Ureter (tissue), 1 donor: ENCODE results near the gene COX6A1. TPM values are rescaled to one million over a fixed set of nuclear protein-coding genes. Genes with fewer than 3 reads are reported as not detected.
"Not testable (repeated sequence)": the region's sequence is repeated elsewhere in the genome, so short reads cannot be mapped to it uniquely, and the experiment has no call there.

ENCODE experiments used
- DNase-seq: peaks from one replicate; pipeline ENCODE4 v3.0.0-alpha.2; 2020; ENCODE audit warnings: low spot score
- total RNA-seq: library from RNA; stranded (reverse); gene quantifications from one replicate; pipeline ENCODE4 v1.2.4, GENCODE V29; 2023
- donor health status: DM: yes; HTN: yes; CAD: no.

The COX6A1 gene
- total RNA-seq, 1 donor from 2014 or later = 321 TPM

- DNase-seq = no peak
Measured at GRCh38 chr12:120428597-120429229, 9.2 kb upstream of the COX6A1 start.

- DNase-seq = no peak
Measured at GRCh38 chr12:120429368-120429767, 8.5 kb upstream of the COX6A1 start.

- DNase-seq = no peak
Measured at GRCh38 chr12:120432772-120433525, 5.0 kb upstream of the COX6A1 start.

- no peak for DNase-seq
Measured at GRCh38 chr12:120438495-120439198, 734 bp downstream of the COX6A1 start.

GRCh38 chr12:120439646-120440247 lies 1.8 kb downstream of the COX6A1 start:
- peak; percentile 57 for DNase-seq

GRCh38 chr12:120444676-120445075 lies 6.8 kb downstream of the COX6A1 start:
- DNase-seq = no peak

GRCh38 chr12:120445911-120446843 lies 8.3 kb downstream of the COX6A1 start, which contains the start of the genes GATC and TRIAP1:
Gene GATC (plus strand): TSS chr12:120446444. CDS start chr12:120446481, 37 bp downstream.
Gene TRIAP1 (minus strand): TSS chr12:120446384. CDS start chr12:120446372, 12 bp downstream.
- peak; percentile 88 for DNase-seq

GRCh38 chr12:120446844-120447178 lies 8.9 kb downstream of the COX6A1 start:
- not testable (repeated sequence) for DNase-seq

GRCh38 chr12:120447992-120448391 lies 10.1 kb downstream of the COX6A1 start:
- no peak for DNase-seq

- DNase-seq = not testable (repeated sequence)
Measured at GRCh38 chr12:120452524-120452923, 14.6 kb downstream of the COX6A1 start.

GRCh38 chr12:120453060-120453750 lies 15.3 kb downstream of the COX6A1 start:
- DNase-seq = no peak

GRCh38 chr12:120453977-120454376 lies 16.1 kb downstream of the COX6A1 start:
- DNase-seq = no peak

- DNase-seq = no peak
Measured at GRCh38 chr12:120455302-120455701, 17.4 kb downstream of the COX6A1 start.

- no peak for DNase-seq
Measured at GRCh38 chr12:120457133-120457532, 19.2 kb downstream of the COX6A1 start.

- DNase-seq = no peak
Measured at GRCh38 chr12:120460157-120460556, 22.2 kb downstream of the COX6A1 start.

GRCh38 chr12:120462099-120462640 lies 24.3 kb downstream of the COX6A1 start:
- no peak for DNase-seq

GRCh38 chr12:120463712-120464111 lies 25.8 kb downstream of the COX6A1 start:
- DNase-seq = no peak

- DNase-seq = no peak
Measured at GRCh38 chr12:120465756-120466155, 27.8 kb downstream of the COX6A1 start.

GRCh38 chr12:120466560-120467315 lies 28.8 kb downstream of the COX6A1 start:
- DNase-seq = no peak
